AG09319 (cell line): ENCODE measurements around the gene FAM171A1.
A peak's percentile ranks its signal among the peaks of the same experiment; 100 is the strongest.

Experiments
- DNase-seq: peaks from one replicate; pipeline ENCODE4 v3.0.0-alpha.2; 2010; ENCODE audit warnings: low read depth; ENCODE audit errors: extremely low read depth
- CTCF ChIP-seq: IDR thresholded peaks from 2 replicates; pipeline ENCODE4 v1.5.1; 2011; ENCODE audit warnings: low read depth, mild to moderate bottlenecking, inconsistent platforms, low read length, moderate library complexity

The FAM171A1 gene

GRCh38 chr10:15227611-15228372 lies 143.3 kb downstream of the FAM171A1 start:
- no peak for TF ChIP-seq CTCF
- peak; percentile 20 for DNase-seq

DNA sequence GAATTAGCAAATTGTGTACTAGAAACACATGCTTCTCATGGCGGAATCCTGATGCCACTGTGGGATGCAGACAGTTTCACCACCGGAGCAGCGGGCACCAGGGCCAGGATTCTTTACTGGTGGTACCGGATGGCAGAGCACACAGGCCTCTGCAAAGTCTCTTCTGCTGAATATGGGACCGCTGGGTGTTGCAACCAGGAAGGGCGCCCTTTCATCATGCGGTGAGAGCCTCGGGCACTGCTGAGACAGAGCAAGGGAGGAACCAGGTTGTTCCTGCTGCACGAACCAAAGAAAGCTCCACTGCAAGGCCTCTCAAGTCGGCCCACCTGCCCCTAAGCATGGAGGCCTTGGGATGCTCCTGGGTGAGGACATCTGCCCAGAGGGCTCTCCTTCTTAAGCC lies 145.6 kb downstream of the FAM171A1 start:
- no peak for DNase-seq
- TF ChIP-seq CTCF = no peak

- no peak for TF ChIP-seq CTCF
- DNase-seq = no peak
Observed at GRCh38 chr10:15224948-15225347, 146.1 kb downstream of the FAM171A1 start.

DNA sequence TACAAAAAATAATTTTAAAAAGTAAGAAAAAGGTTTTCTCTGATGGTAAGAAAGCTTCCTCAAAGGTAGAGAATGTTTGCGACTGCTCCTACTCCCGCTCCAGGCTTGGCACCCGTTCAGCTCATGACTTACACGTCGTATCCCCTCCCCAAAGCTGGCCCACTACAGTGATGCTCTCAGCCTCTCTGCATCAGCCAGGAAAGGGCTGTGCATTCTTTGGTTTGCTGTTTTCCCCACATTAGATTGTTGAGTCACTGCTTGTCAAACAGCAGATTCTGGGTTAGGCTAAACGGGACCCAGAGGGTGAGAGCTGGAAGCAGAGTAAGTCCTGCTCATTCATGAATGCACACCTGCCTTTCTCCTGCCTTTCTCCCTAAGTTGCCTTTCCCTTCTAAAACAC lies 147.9 kb downstream of the FAM171A1 start:
- peak; percentile 22 for DNase-seq
- TF ChIP-seq CTCF = no peak

DNA sequence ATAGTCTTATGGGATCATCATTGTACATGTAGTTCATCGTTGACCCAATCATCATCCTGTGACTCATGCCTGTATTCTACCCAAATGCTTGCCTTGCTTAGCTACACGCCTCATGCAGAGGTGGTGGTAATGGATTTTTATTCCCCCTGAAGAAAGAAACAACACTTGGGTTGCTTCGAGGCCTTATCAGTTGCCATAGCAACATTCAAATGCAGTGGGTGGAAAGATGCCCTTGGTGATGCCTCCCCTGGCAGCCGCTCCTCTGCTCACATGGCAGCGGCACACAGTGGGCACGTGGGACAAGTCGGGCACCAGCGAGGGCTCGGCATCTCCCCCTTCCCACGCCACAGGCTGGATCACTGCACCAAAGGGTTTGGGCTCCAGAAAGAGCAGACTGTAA lies 148.6 kb downstream of the FAM171A1 start:
- TF ChIP-seq CTCF = no peak
- DNase-seq = no peak

GRCh38 chr10:15220445-15220844 lies 150.6 kb downstream of the FAM171A1 start:
- DNase-seq = no peak
- no peak for TF ChIP-seq CTCF

GRCh38 chr10:15216700-15217099 lies 154.4 kb downstream of the FAM171A1 start:
- no peak for TF ChIP-seq CTCF
- DNase-seq = no peak
